ENCODE results near the gene TMEM196.

TMEM196 gene

DNA sequence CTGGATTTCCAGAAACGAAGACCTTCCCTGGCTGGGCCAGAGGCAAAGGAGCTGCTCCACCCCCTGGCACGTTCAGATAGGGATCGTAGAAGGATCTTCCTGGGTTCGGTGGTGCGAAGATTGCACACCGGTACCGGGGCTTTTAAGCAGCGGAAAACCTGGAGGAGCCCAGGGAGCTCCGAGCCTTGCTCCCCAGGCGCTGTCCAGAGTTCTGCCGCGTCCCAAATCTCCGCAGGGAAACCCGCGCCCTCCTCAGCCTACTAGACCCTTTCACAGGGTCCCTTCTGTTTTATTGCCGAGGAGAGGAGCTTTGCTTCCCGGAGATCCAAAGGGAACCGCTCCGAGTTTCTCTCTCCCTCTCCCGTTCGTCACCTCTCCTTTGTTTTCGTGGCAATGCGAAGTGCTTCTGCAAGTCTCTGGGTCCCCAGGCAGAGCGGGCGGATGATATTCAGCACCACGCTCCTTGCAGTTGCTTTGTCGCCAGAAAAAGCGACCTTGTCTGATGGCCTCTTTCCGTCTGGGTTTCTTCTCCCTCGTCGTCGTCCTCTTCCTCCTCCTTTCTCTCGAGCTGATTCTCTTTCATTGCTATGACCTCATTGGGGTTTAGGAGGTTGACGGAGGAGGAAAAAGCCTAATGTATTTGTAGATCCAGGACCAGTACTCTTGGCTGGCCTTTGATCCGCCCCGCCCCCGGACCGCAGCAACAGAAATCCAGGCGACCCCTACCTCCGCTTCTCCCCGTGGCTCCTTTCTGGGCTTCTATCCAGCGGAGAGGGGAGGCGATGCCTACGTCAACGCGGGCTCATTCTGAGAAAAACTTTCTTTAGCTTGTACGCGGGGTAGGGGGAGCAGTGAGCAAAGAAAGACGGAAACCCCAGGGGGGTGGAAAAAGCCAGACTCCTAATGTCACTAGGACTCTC, at the start of gene TMEM196:
Gene TMEM196, minus strand, starts transcription at position 777 of the 920 bp plus-strand sequence. CDS start 921 bp downstream, outside the sequence.
- no peak for TF ChIP-seq CTCF (conservative IDR thresholded peaks at IDR 0.05; ENCODE audit: control insufficient read depth, insufficient read depth, low read depth, low read length)
- DNase-seq (ENCODE audit: low read depth) = peak; percentile 11
- H3K4me3 ChIP-seq (ENCODE audit: control insufficient read depth, low read depth, low read length) = no peak within 1 kb of the TSS

- no peak overlapping the region for H3K4me3 ChIP-seq (ENCODE audit: control insufficient read depth, low read depth, low read length)
- TF ChIP-seq CTCF (conservative IDR thresholded peaks at IDR 0.05; ENCODE audit: control insufficient read depth, insufficient read depth, low read depth, low read length) = no peak
- DNase-seq (ENCODE audit: low read depth) = no peak
Observed at GRCh38 chr7:19816128-19816527, 42.7 kb upstream of the TMEM196 start.

DNA sequence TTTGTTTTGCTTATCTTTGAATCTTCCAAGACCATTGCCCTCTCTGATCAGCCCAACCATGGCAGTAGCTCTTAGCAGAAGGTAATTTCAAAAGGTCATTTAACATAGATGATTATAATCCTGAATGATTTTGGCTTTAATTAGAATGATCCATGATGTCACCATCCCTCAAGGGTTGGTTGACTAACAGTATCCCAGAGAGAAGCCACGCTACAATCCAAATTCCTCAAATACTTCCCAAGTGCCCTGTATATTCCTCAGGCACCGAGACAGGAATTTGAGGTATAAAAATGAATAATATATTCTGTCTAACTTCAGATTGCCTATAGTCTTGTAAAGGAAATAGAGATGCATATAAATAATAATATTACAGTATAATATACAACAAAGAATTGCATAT, 42.1 kb upstream of the TMEM196 start:
- TF ChIP-seq CTCF (conservative IDR thresholded peaks at IDR 0.05; ENCODE audit: control insufficient read depth, insufficient read depth, low read depth, low read length) = no peak
- H3K4me3 ChIP-seq (ENCODE audit: control insufficient read depth, low read depth, low read length) = no peak overlapping the region
- DNase-seq (ENCODE audit: low read depth) = no peak

DNA sequence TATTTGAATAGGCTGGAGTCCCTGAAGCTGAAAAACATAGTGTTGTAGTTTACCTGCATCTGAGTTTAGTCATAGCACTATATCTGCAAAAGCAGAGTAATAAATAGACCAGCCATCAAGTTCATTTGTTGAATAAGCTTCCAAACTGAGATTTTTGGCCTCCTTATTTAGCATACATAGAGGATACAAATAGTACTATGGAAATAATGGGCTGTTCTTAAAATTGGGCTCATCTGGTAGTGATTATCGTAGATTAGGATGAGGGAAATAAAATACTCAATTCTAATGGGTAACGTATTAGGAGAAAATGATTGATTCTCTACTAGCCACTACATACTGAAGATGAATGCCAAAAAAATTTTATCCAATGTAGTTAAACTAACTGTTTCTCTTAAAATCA, 41.4 kb upstream of the TMEM196 start:
- H3K4me3 ChIP-seq (ENCODE audit: control insufficient read depth, low read depth, low read length) = no peak overlapping the region
- TF ChIP-seq CTCF (conservative IDR thresholded peaks at IDR 0.05; ENCODE audit: control insufficient read depth, insufficient read depth, low read depth, low read length) = no peak
- DNase-seq (ENCODE audit: low read depth) = no peak

- no peak for DNase-seq (ENCODE audit: low read depth)
- H3K4me3 ChIP-seq (ENCODE audit: control insufficient read depth, low read depth, low read length) = no peak overlapping the region
- no peak for TF ChIP-seq CTCF (conservative IDR thresholded peaks at IDR 0.05; ENCODE audit: control insufficient read depth, insufficient read depth, low read depth, low read length)
Observed at GRCh38 chr7:19811386-19811785, 38.0 kb upstream of the TMEM196 start.

DNA sequence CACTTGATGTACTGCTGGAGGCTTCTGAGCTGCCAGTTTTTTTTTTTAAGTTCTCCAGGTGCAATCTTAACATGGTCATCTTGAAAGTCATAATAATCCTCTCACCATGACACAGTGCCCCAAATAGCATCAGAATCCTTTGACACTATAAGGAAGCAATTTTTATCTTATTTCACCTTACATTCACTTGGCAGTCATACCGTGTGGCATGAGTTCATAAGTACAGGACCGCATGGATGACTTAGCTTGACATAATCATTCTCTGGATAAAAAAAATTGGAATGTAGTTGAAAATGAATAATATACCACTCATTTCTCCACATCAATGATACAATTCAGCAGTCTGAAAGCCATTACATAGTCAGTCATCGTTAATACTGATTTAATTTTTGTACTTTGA, 25.6 kb upstream of the TMEM196 start:
- no peak for TF ChIP-seq CTCF (conservative IDR thresholded peaks at IDR 0.05; ENCODE audit: control insufficient read depth, insufficient read depth, low read depth, low read length)
- no peak overlapping the region for H3K4me3 ChIP-seq (ENCODE audit: control insufficient read depth, low read depth, low read length)
- peak; percentile 1 for DNase-seq (ENCODE audit: low read depth)
